ENCODE results near the gene BMS1.
"Not testable (repeated sequence)": the region's sequence is repeated elsewhere in the genome, so short reads cannot be mapped to it uniquely, and the experiment has no call there.

The BMS1 gene

DNA sequence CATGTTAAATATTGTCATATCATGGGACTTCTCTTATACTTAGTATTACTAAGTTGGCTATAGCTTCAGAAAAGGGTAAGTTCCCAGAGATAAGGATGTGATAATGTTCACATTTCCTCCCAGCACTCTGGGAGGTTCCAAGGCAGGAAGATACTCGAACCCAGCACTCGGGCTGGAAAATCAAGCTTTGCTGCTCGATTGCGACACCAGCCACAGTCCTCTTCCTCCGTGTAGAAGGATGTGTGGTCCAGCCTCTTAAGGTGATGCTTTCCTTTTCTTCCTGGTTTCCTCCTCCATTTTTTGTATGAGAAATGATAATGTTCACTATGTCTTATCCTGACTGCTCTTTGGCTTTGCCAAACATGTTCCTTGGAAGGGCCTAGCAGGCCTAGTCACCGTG is 3.2 kb downstream of the BMS1 start:
- no peak for DNase-seq (ENCODE audit: low read depth in 2 of 2)

DNA sequence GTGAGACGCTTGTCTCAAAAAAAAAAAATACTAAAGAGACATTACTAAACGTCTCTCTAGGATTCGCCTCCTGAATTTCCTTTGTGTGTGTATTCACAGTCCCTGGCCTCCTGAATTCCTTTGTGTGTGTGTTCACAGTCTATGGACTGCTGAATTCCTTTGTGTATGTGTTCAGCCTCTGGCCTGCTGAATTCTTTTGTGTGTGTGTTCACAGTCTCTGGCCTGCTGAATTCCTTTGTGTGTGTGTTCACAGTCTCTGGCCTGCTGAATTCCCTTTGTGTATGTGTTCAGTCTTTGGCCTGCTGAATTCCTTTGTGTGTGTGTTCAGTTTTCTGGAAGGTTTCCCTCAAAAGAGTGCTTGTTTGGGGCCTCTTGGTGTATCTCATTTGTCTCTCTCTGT is 8.2 kb downstream of the BMS1 start:
- no peak for DNase-seq (ENCODE audit: low read depth in 2 of 2)

DNA sequence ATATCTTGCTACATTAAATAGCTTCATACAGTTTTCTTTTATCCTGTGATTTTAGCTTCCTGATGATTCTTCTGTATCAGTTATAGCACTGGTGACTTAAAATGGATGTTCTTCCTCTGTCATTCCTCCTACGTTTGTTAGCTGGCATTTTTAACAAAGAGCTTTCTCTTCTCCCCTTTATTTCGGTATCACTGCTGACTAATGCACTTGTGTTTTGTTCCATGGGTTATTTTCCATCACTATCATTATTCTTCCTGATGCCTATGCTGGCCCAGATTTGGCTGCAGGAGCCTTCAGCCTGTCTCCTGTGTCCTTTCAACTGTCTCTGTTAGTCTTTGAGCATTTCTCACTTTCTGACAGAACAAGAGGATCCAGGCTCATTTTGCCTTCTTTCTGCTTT is 13.1 kb downstream of the BMS1 start:
- DNase-seq (ENCODE audit: low read depth in 2 of 2), result no peak

DNA sequence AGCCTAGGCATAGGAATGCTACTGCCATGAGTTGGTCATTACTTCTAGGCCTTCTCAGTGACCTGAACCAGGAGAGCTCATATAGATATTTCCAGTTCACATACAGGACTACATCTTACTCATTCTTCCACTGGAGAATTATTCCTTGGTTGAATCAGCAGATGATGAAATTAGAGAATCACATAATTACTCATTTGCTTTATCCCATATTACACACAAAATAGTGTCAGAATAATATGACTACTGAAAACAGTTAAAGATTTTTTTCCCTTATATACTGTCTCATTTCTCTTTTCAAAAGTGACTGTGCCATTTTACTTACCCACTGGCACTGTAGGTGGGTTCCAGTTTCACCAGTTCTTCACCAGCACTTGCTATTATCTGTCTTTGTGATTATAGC is 18.5 kb downstream of the BMS1 start:
- no peak for DNase-seq (ENCODE audit: low read depth in 2 of 2)

DNA sequence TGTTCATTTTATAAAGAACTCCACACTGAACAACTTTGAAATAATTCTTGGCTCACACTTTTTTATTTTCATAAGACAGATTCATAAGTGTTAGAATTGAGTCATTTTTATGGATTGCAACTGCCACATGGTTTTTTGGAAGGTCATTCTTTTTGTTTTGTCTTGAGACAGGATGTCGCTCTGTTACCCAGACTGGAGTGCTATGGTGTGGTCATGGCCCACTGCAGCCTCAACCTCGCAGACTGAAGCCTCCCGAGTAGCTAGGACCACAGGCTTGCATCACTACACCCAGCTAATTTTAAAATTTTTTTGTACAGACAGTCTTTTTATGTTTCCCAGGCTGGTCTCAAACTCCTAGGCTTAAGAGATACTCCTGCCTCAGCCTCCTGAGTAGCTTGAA is 20.3 kb downstream of the BMS1 start:
- DNase-seq (ENCODE audit: low read depth in 2 of 2), result no peak

DNA sequence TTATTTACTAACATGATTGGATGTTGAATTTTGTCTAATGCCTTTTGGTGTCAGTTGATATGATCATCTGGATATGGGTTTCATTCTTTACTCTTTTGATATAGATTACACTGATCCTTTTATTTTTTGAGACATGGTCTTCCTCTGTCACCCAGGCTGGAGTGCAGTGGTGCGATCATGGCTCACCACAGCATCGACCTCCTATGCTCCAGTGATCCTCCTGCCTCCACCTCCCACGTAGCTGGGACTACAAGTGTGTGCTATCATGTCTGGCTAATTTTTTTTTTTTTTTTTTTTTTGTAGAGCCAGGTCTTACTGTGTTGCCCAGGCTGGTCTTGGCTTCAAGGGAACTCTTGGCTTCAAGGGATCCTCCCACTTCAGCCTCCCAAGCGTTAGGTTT is 27.1 kb downstream of the BMS1 start:
- DNase-seq (ENCODE audit: low read depth in 2 of 2), result no peak

DNA sequence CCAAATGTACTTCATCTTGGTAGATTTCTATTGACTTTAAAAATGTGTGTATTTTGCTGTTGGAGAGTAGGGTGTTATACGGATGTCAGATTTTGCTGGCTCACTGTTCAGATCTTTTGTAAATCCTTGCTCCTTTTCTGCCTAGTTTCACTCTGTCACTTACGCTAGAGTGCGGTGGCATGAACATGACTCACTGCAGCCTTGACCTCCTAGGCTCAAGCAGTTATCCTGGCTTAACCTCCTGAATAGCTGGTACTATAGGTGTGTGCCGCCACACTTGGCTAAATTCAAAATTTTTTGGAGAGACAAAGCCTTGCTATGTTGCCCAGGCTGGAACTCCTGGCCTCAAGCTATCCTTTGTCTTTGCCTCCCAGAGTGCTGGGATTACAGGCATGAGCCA is 29.4 kb downstream of the BMS1 start:
- no peak for DNase-seq (ENCODE audit: low read depth in 2 of 2)

DNA sequence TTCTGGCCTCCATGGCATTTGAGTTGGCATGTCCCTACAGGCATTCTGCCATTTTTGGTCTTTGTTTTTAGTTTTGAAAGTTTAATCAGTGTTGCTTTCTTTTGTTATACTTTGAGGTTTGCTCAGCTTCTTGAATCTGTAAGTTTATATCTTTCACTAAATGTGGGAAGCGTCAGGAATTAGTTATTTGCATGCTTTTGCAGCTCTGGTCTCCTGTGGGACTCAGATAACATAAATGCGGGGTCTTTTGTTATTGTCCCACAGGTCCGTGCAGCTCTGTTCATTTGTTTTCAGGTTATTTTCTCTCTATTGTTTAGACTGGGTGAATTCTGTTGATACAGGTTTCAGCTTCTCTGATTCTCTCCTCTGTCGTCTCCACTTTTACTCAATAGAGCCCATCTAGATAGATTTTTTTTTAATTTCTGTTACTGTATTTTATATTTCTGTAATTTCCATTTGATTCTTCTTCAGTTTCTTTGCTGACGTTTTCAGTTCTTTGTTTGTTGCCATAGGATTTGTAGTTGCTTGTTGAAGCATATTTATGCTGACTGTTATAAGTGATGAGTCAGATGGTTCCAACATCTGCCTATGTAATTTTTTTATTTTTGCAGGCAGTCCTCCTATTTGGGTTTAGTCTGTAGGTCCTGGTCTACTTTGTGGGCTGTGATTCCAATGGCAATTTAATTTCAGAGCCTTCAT is 31.5 kb downstream of the BMS1 start:
- not testable (repeated sequence) for DNase-seq (ENCODE audit: low read depth in 2 of 2)

DNA sequence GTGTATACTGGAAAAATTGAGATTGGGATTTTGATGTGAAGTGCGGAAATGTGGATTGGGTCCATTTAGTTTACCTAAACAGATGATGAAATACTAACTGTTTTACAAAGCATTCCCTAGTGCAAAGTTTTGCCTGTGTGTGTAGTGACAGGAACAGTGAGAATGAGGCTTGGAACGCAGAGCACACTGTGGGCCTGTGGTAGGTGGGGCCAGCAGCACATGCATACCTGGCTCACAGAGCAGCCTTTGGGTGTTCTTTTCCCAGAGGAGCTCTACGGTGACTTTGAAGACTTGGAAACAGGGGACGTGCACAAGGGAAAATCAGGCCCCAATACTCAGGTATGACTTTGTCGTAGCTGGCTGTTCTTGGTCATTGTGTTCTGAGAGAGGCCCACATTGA is 33.7 kb downstream of the BMS1 start:
- not testable (repeated sequence) for DNase-seq (ENCODE audit: low read depth in 2 of 2)

DNA sequence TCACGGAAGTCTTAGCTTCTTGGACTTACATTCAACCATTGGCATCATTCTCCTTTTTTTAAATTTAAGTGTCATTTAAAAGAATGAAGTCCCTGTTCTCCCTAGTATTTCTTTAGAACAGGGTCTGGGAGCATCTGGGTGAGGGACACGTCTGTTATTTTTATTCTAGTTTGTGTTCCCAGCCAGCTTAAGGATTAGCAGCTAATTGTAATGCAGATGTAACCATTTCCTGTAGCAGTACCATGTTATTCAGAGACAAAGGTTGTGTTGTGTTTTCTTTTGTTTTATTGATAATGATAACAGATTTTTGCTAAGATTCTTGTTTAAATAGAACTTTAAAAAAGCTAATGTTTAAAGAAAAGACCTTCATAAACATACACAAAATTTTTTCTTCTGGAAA is 34.3 kb downstream of the BMS1 start:
- DNase-seq (ENCODE audit: low read depth in 2 of 2), result no peak

DNA sequence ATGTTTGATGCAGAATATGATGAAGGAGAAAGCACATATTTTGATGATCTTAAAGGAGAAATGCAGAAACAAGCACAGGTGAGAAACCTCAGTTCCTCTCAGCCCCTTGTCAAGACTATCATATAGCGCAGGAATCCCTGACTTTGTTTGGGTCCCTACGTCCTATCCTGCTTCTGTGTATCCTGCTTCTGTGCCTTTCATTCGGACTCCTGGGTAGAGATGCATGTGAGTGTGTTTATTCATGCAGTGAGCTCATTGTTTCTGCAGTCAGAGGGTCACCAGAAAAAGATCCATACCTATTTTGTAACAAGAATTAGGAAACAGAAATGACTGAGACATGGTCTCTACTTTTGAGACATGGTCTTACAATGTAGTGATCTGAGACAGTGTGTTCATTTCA is 34.8 kb downstream of the BMS1 start:
- not testable (repeated sequence) for DNase-seq (ENCODE audit: low read depth in 2 of 2)

DNA sequence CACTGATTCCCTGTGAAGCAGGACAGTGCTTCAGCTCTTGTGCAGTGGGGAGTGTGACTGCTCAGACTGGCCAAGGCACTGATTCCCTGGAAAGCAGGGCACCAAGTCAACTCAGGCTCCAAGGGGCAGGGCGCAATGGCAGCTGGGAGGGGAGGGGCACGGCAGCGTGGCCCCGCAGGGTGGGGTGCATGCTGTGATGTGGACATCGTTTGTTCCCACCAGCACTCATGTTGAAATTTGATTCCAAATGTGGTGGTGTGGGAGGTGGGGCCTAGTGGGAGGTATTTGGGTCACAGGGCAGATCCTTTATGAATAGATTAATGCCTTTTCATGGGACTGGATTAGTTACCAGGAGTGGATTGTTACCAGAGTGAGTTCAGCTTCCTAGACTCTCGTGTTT is 44.2 kb downstream of the BMS1 start:
- DNase-seq (ENCODE audit: low read depth in 2 of 2), result not testable (repeated sequence)

DNA sequence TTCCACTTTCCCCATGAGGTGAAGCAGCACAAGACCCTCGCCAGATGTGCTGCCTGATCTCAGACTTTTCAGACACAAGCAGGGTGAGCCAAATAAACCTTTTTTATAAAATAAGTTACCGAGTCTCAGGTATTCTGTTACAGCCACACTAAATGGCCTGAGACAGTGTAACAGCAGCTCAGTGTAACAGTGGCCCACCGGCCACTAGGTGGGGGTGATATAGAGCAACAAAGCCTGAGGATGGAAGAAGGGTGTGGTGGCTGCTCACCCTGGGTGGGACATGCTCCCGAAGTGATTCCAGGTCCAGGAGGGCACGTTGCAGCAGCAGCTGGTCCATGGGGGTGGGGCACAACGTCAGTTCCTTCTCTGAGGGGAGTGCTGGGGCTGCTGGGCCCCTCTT is 44.6 kb downstream of the BMS1 start:
- no peak for DNase-seq (ENCODE audit: low read depth in 2 of 2)

DNA sequence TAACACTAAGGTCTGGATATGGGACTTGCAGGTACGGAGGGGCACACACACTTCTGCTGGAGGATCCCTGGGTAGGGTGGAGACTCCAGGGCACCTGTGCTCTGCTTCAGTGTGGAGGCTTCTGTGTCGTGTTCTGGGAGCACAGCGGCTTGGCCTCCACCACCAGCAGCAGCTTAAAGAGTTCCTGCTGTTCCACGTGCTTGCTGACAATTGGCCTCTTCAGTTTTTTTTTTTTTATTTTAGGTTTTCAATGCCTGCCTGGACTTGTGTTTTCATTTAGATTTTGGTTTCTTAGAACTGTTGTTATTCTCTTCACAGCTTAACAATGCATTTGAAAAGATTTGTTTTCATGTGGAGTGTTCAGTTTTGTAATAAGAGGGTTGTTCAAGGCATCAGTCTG is 45.8 kb downstream of the BMS1 start:
- DNase-seq (ENCODE audit: low read depth in 2 of 2), result not testable (repeated sequence)

DNA sequence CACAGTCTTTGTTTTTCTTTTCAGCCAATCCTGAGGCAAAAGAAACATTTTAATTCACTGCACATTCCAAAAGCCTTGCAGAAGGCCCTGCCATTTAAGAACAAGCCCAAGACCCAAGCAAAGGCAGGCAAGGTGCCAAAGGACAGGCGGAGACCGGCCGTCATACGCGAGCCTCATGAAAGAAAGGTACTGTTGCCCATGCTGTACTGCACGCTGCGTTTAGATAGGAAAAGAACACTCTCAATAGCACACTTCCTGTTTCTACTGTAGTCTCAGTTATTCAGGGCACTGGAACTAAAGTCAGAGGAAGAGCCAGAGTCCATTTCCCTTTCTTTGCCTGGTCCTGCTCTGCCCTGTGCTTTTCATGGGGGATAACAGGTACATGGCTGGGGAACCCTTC is 47.6 kb downstream of the BMS1 start:
- no peak for DNase-seq (ENCODE audit: low read depth in 2 of 2)

DNA sequence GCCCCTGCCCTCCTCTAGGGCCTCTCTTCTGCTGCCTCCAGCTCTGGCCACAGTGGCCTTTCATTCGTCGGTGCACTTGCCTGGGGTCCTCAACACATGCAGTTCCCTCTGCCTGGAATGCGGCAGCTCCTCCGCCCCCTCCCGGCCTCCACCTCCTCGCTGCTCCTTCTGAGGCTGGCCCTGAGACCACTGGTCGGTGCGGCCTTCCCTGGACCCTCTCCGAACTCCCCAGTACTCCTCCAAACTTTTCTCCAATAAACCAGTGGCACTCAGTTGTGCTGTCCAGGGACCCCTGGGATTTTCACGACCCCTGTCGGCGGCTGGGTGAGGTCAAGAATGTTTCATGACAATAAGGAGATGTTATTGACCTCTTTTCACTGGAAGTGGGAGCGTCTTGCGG is 53.5 kb downstream of the BMS1 start:
- no peak for DNase-seq (ENCODE audit: low read depth in 2 of 2)

DNA sequence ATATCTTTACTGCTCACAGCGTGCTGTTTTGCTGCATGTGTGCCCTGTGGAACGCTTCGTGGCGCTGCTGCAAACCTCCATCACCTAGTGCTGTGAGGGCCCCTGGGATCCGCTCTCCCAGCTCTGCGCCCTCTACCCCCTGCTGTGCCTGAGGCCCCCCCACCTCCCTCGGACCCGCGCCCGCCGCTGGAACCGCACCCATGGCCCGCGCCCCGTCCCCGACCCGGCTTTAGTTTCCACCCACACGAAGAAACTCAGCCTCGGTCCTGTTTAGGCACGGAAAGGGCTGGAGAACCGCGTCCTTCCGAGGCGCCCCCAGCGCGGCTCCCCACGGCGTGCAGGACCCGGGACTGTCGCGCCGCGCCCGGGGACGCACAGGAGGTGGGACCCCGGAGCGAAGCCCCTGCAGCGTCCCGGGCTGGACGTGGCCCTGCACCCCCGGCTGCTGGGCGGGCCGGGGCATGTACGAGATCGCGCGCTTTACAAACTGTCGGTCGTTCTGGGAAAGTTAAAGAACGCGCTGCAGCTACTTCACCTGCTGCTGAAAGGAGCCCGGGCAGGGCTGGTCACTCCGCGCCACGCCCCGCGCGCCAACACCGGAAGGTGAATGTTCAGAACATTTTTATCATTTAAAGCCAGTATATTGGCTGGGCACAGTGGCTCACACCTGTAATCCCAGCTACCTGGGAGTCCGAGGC is 54.3 kb downstream of the BMS1 start:
- DNase-seq (ENCODE audit: low read depth in 2 of 2), result no peak

DNA sequence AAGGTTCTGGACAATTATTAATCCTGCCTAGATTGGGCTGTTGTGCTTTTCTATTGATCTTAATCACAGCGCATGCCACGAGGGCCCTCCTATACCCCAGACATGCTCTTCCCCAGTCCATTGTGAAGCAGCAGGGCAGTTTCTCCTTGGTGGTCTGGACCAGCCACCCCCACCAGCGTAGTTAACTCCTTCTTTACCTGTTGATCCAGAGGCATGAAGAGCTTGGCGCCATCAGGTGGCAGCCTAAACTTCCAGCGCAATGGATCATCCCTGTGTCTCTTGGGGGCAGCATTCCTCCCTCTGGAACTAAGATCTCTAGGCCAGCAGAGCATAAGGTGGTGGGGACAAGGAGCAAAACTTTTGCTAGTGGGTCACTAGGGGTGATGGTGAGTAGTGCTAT is 62.2 kb downstream of the BMS1 start:
- not testable (repeated sequence) for DNase-seq (ENCODE audit: low read depth in 2 of 2)

DNA sequence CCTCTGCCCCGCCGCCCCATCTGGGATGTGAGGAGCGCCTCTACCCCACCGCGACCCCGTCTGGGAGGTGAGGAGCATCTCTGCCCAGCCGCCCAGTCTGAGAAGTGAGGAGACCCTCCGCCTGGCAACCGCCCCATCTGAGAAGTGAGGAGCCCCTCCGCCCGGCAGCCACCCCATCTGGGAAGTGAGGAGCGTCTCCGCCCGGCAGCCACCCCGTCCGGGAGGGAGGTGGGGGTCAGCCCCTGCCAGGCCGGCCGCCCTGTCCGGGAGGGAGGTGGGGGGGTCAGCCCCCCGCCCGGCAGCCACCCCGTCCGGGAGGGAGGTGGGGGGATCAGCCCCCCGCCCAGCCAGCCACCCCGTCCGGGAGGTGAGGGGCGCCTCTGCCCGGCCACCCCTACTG is 64.7 kb downstream of the BMS1 start:
- not testable (repeated sequence) for DNase-seq (ENCODE audit: low read depth in 2 of 2)

DNA sequence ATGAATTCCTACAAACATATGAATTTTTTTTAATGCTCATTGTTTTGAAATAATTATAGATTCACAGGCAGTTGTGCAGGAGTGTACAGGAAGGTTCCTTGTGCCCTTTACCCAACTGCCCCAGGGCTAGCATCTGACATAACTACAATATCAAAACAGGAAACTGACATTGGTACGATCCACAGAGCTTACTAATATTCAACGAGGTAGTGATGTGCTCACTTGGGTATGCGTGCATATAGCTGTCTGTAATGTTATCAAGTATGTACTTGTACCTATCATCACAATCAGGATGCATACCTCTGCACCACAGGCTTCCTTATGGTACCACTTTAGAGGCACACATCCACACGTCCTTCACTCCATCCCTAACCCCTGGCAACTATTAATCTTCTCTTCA is 68.3 kb downstream of the BMS1 start:
- no peak for DNase-seq (ENCODE audit: low read depth in 2 of 2)

DNA sequence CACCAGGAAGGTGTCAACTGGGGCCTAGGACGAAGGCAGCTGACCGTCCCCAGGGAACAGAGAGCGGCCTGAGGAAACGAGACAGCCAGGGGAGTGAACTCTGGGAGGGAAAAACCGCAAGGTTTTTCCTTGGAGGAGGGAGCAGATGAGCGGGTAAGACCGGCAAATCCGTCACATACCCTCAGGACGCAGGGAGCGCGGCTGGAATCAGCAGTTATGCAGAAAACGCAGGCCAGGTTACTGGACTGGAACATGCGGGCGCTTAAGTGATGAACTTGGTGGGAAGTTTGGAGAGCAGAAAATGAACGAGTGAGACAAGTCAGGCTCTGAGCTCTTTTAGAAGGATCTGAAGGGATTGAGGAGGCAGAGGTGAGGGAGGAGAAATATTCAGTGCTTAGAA is 76.7 kb downstream of the BMS1 start:
- DNase-seq (ENCODE audit: low read depth in 2 of 2), result no peak

DNA sequence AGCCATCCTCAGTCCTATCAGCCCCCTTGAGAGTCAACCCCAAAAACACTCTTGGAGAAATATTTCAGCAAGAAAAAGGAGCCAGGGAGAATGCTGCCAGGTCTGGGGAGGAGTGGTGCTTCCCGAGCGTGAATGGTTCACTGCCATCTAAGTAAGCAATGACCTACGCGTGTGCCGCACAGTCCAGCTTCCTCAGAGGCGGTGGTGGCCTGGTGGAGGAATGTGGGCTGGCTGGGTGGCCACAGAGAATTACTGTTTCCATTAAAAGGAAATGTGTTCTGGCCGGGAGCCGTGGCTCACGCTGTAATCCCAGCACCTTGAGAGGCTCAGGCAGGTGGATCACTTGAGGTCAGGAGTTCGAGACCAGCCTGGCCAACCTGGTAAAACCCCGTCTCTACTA is 77.4 kb downstream of the BMS1 start:
- not testable (repeated sequence) for DNase-seq (ENCODE audit: low read depth in 2 of 2)

DNA sequence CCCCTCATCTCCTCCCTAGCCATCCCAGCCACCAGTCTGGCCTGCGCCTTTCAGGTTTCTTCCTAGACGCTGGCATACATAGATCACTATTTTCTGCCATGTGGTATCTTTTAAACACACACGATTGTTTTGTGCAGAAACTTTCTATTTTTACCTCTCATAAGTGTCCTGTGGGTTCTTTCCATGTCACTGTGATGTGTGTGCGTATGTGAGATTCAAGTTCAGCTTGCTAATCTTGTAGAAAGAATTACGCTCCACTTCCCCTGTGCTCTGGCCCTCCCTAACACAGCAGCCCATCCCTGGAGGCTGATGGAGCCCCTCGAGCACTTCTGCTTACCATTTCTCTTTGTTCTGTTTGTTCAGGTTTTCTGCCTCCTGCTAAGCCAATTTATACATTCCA is 80.2 kb downstream of the BMS1 start:
- DNase-seq (ENCODE audit: low read depth in 2 of 2), result not testable (repeated sequence)

DNA sequence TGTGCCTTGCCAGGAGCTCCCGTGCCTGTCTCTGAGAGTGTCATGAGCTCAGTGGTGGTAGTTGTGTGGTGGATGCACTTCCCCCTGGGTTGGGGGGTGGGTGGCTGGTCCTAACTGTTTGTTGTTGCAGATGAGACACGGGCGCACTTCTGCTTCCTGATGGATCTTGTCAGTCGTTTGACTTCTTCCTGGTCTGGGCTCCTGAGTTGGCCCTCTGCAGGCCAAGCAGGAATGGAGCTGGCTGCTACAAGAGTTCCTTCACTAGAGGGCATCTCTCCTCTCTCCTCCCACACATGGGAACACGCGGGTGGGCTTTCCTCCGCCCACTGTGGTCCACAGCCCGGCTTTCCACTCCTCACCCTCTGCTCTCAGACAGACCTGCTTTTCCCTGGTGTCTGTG is 82.0 kb downstream of the BMS1 start:
- no peak for DNase-seq (ENCODE audit: low read depth in 2 of 2)
